SK-N-MC (cell line): ENCODE measurements around the gene PNN.
"Not testable (repeated sequence)": the region's sequence is repeated elsewhere in the genome, so short reads cannot be mapped to it uniquely, and the experiment has no call there.

Source experiments
- DNase-seq: peaks from one replicate; pipeline ENCODE4 v3.0.0-alpha.2; 2011; ENCODE audit warnings: low read depth, low spot score
- H3K27ac ChIP-seq: fragments of 200-600 bp; sonication (generic); 2 replicates; pipeline ENCODE4 v1.5.1; 2016; ENCODE audit warnings: mixed run types
- H3K36me3 ChIP-seq: fragments of 200-600 bp; sonication (generic); 2 replicates; pipeline ENCODE4 v1.6.1; 2017; ENCODE audit warnings: antibody characterized with exemption, low read length, mixed read lengths; ENCODE audit not compliant: insufficient read depth
- H3K4me3 ChIP-seq: fragments of 200-600 bp; sonication (generic); 2 replicates; pipeline ENCODE4 v1.5.1; 2016
- H3K9ac ChIP-seq: fragments of 200-600 bp; sonication (generic); 2 replicates; pipeline ENCODE4 v1.8.0; 2017; ENCODE audit warnings: mixed run types, mixed read lengths; ENCODE audit not compliant: insufficient read length
- H3K9me3 ChIP-seq: fragments of 200-600 bp; sonication (generic); 2 replicates; pipeline ENCODE4 v1.6.1; 2017; ENCODE audit warnings: low read depth, mild to moderate bottlenecking, antibody characterized with exemption, low read length, moderate library complexity, mixed read lengths
- EZH2 ChIP-seq: fragments of 200-600 bp; sonication (generic); IDR thresholded peaks from one replicate; pipeline ENCODE4 v1.6.1; 2017; ENCODE audit warnings: antibody characterized with exemption
- FOXP2 ChIP-seq: optimal IDR thresholded peaks from 2 replicates; pipeline ENCODE3; 2011; ENCODE audit warnings: mild to moderate bottlenecking, moderate library complexity; ENCODE audit not compliant: insufficient read depth; ENCODE audit errors: extremely low read length, control extremely low read depth
- POLR2AphosphoS5 ChIP-seq: IDR thresholded peaks from 2 replicates; pipeline ENCODE4 v1.6.1; 2012; ENCODE audit warnings: mild to moderate bottlenecking, low read depth, low read length, borderline replicate concordance

Gene PNN

DNA sequence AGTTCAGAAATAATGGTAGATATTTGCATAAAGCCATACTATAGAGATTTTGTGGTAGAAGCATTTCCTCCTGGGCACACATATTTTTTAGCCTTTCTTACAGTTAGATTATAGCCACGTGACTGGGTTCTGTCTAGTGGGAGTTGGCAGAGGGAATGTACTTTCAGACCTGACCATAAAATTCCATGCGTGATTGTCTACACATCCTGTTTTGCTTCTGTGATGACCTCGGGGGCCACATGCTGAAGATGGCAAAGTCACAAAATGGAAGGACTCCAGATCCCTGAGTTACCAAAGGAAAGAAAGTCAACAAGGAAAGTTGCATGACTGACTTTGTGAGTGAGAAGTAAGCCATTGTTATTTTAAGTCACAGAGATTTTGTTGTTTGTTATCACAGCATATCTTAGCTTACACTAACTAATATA is 44.0 kb downstream of the PNN start:
- TF ChIP-seq POLR2AphosphoS5: no peak
- no peak for TF ChIP-seq EZH2
- no peak for TF ChIP-seq FOXP2

DNA sequence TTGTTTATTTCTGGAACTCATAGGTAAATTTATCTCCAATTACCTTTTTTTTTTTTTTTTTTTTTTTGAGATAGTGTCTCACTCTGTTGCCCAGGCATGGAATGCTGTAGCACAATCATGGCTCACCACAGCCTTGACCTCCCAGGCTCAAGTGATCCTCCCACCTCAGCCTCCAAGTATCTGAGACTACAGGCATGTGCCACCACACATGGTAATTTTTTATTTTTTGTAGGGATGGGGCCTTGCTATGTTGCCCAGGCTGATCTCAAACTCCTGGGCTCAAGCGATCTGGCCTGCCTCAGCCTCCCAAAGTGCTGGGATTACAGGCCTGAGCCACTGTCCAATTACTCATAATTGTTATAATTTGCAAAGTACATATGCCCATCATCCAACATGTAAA is 45.4 kb downstream of the PNN start:
- not testable (repeated sequence) for H3K9ac ChIP-seq, DNase-seq, H3K27ac ChIP-seq, H3K4me3 ChIP-seq, H3K36me3 ChIP-seq, H3K9me3 ChIP-seq

More for the DNA sequence above, 44.0 kb downstream of the PNN start:
- Histone ChIP-seq H3K27ac (no peak overlapping the region), H3K9me3 (no peaks in the 10 kb centered on the region), H3K36me3 (no peaks in the 10 kb centered on the region), H3K9ac (no peak overlapping the region), H3K4me3 (no peak overlapping the region)
- no peak for DNase-seq

DNA sequence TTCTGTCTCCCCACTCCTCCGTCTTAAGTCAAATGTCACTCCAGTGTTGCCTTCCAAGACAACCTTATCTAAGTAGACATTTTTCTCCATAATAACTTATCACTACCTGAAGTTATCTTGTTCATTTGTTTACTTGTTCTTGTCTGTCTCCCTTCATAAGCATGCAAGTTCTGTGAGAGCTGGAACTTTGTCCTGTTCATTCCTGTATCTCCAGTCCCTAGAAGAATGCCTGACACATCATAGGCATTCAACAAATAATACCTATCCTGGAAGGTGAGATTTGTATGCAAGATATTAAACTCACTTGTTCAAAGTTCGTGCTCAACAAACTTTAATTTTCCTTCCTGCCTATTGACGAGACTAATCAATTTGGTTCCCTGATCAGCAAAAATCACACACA is 53.0 kb downstream of the PNN start:
- no peak overlapping the region for H3K4me3 ChIP-seq

DNA sequence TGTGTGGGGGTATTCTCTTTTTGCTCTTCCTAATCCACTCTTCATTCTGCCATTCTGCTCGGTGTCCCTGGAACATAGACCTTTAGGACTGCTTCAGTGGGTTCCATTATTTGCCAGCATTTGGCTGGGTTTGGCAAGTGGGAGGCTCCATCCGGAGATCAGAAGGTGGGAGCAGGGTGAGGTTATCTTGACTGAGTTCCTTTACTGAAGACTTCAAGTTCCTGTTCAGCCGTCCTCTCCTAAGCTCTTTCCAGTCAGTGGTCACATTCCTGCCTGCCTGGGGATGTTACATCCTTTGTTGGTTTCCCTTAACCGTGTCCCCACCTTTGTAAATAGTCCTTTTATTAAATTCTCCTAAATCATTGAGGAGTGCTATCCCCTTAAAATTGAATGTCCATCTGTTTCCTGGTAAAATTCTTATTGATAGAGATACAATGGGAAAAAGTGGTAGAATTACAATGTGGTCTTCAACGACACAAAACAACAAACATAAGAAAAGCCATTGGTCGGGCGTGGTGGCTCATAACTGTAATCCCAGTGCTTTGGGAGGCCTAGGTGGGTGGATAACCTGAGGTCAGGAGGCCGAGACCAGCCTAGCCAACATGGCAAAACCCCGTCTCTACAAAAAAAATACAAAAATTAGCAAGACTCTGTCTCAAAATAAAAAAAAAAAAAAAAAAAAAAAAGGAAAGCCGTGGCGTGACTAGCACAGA is 53.6 kb downstream of the PNN start:
- DNase-seq: no peak
- Histone ChIP-seq H3K9me3 (no peaks in the 10 kb centered on the region), H3K36me3 (no peaks in the 10 kb centered on the region), H3K9ac (no peak overlapping the region), H3K4me3 (no peak overlapping the region), H3K27ac (no peak overlapping the region)
- no peak for TF ChIP-seq FOXP2
- TF ChIP-seq POLR2AphosphoS5: no peak
- TF ChIP-seq EZH2: no peak

More for the DNA sequence above, 53.0 kb downstream of the PNN start:
- no peak for DNase-seq
- no peak overlapping the region for H3K9ac ChIP-seq
- H3K36me3 ChIP-seq: no peaks in the 10 kb centered on the region
- H3K27ac ChIP-seq: no peak overlapping the region
- no peak for TF ChIP-seq FOXP2
- no peak for TF ChIP-seq EZH2
- no peak for TF ChIP-seq POLR2AphosphoS5
- H3K9me3 ChIP-seq: no peaks in the 10 kb centered on the region

DNA sequence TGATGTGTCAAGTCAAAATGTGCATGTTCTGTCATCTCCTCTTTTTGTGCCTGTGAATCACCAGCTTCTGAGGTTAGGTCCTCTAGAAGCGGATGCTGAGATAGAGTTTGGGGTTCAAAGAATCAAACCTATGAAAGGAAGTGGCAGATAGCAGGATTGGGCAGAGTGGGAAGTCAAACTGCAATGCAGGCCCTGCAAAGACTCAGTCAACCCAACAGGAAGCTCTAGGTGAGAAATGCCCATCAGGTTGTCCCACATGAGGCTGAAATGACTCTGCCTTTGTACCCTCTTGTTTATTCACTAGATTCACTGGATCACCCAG is 54.1 kb downstream of the PNN start:
- Histone ChIP-seq H3K4me3 (no peak overlapping the region), H3K9ac (no peak overlapping the region), H3K27ac (no peak overlapping the region), H3K9me3 (no peaks in the 10 kb centered on the region), H3K36me3 (no peaks in the 10 kb centered on the region)
- TF ChIP-seq EZH2 (no peak), FOXP2 (no peak), POLR2AphosphoS5 (no peak)
- no peak for DNase-seq

DNA sequence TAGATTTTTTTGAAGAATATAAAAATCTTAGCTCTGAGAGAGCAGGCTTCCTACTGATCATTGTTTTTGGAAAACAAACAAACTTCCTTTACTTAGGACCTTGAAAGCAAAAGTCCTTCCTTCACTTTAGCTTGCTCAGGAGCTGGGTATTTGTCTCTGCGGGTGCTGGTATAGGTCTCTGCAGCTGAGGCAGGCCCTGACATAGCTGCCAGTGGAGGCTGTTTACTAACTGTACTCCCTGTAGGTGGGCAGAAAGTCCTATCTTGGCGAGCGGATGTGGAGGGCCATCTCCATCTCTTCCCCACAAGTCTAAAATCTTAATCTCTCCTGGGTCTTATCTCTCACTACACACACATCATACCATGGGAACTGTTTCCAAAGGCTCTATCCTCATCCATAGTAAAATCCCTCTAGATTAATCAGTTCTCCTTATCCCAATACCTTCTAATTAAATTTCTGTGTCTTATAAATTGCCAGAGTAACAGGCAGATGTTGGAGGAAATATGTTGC is 54.6 kb downstream of the PNN start:
- TF ChIP-seq POLR2AphosphoS5 (no peak), EZH2 (no peak), FOXP2 (no peak)
- H3K36me3 ChIP-seq: no peaks in the 10 kb centered on the region
- no peak overlapping the region for H3K27ac ChIP-seq
- no peak overlapping the region for H3K4me3 ChIP-seq
- no peak overlapping the region for H3K9ac ChIP-seq
- H3K9me3 ChIP-seq: no peaks in the 10 kb centered on the region
- no peak for DNase-seq

DNA sequence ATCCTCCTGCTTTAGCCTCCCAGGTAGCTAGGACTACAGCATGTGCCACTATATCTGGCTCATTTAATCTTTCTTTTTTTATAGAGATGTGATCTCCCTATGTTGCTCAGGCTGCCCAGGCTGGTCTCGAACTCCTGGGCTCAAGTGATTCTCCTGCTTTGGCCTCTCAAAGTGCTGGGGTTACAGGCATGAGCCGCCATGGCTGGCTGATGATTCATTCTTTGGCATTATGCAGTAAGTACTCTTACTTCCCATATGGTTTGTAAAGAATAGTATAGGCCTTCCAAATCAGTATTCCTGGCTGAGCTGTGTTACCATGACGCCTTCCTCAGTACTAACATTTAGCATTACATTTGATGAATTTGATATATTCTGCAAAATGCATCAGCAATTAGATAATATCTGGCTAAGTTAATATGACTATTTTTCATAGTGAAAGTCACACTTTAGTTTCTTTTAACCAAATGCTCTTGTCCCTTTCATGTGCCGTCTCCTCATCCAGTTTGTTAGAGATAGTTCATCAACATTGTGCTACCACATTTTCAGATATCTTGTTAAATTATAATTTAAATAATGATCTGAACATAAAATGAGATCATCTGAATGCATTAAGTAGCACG is 55.5 kb downstream of the PNN start:
- DNase-seq: no peak
- Histone ChIP-seq H3K27ac (no peak overlapping the region), H3K9me3 (no peaks in the 10 kb centered on the region), H3K4me3 (no peak overlapping the region), H3K36me3 (no peaks in the 10 kb centered on the region), H3K9ac (no peak overlapping the region)
- TF ChIP-seq POLR2AphosphoS5: no peak
- no peak for TF ChIP-seq EZH2
- no peak for TF ChIP-seq FOXP2

DNA sequence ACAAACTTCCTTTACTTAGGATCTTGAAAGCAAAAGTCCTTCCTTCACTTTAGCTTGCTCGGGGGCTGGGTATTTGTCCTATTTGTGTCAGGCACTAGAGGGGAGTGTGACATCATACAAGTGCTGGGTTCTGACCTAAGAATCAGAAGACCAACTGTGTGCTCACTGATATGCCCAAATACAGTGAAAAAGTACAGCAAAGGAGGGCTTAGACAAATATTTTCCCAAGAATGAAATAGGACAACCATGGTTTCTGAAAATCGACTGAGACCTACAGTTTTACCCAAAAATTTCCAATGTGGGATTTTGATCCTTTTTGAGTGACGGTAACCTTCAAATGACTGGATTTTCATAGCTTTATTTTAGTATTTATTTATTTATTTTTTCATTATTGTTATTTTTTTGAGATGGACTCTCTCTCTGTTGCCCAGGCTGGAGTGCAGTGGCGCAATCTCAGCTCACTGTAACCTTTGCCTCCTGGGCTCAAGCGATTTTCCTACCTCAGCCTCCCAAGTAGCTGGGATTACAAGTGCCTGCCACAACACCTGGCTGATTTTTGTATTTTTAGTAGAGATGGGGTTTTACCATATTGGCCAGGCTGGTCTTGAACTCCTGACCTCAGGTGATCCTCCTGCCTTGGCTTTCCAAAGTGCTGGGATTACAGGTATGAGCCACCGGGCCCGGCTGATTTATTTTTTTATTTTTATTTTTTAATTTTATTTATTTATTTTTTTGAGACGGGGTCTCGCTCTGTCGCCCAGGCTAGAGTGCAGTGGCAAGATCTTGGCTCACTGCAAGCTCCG is 56.9 kb downstream of the PNN start:
- H3K4me3 ChIP-seq, H3K9me3 ChIP-seq, H3K9ac ChIP-seq, H3K27ac ChIP-seq, DNase-seq, H3K36me3 ChIP-seq: not testable (repeated sequence)
